ENCODE results near the gene CLIC1. TPM values are rescaled to one million over a fixed set of nuclear protein-coding genes. Genes with fewer than 3 reads are reported as not detected.

The CLIC1 gene
- total and polyA plus RNA-seq, 12 donors, result 109 to 426 (median 217) TPM

- TF ChIP-seq CTCF (IDR thresholded peaks at IDR 0.05), result no peak
- TF ChIP-seq POLR2A (IDR thresholded peaks at IDR 0.05), result no peak
- Histone ChIP-seq H3K4me3 (no peak overlapping the region), H3K27ac (no peak overlapping the region), H3K36me3 (replicated peaks in 1 of 2) (peaks cover 0 to 76% of the 10 kb centered on the region in 2 donors), H3K4me1 (replicated peaks in 1 of 2) (peaks cover 0 to 1% of the 10 kb centered on the region in 2 donors), H3K27me3 (no peaks in the 10 kb centered on the region), H3K9me3 (replicated peaks in 1 of 3) (no peaks in the 10 kb centered on the region)
- no peak for DNase-seq
- intact Hi-C loops (cut with DNase I), result no loop called here
- WGBS, 4 donors, result 82 to 94% (median 91%) methylated on average over 7 to 32 of the region's 32 CpGs
These were observed 46.0 kb upstream of the CLIC1 start for GRCh38 chr6:31782126-31782855.

- 79 to 96% (median 94%) methylated on average over 9 to 23 of the region's 23 CpGs for WGBS, 4 donors
- Histone ChIP-seq H3K4me1 (replicated peaks in 1 of 2) (peaks cover 6 to 8% of the 10 kb centered on the region in 2 donors), H3K27me3 (no peaks in the 10 kb centered on the region), H3K27ac (no peak overlapping the region), H3K9me3 (replicated peaks in 1 of 3) (no peaks in the 10 kb centered on the region), H3K4me3 (no peak overlapping the region), H3K36me3 (replicated peaks in 1 of 2) (peaks cover 0 to 74% of the 10 kb centered on the region in 2 donors)
- TF ChIP-seq CTCF (IDR thresholded peaks at IDR 0.05), result no peak
- TF ChIP-seq POLR2A (IDR thresholded peaks at IDR 0.05), result no peak
- DNase-seq, result no peak
- intact Hi-C loops (cut with DNase I), result no loop called here
These were observed 45.2 kb upstream of the CLIC1 start for GRCh38 chr6:31781244-31782125.

- no peaks in the 10 kb centered on the region for H3K27me3 ChIP-seq
- H3K9me3 ChIP-seq (replicated peaks in 1 of 3), result no peaks in the 10 kb centered on the region
- no peak overlapping the region for H3K4me3 ChIP-seq
- DNase-seq, result no peak
- peaks cover 6 to 8% of the 10 kb centered on the region in 2 donors for H3K4me1 ChIP-seq (replicated peaks in 1 of 2)
- H3K27ac ChIP-seq, result no peak overlapping the region
- peaks cover 0 to 74% of the 10 kb centered on the region in 2 donors for H3K36me3 ChIP-seq (replicated peaks in 1 of 2)
- intact Hi-C loops (cut with DNase I), result no loop called here
- no peak for TF ChIP-seq POLR2A (IDR thresholded peaks at IDR 0.05)
- no peak for TF ChIP-seq CTCF (IDR thresholded peaks at IDR 0.05)
- 89 to 95% (median 93%) methylated on average over 4 to 20 of the region's 20 CpGs for WGBS, 4 donors
These were observed 44.3 kb upstream of the CLIC1 start for GRCh38 chr6:31780507-31781243.

GRCh38 chr6:31779908-31780307 is 43.6 kb upstream of the CLIC1 start:
- DNase-seq, result no peak
- Histone ChIP-seq H3K27me3 (no peaks in the 10 kb centered on the region), H3K4me3 (no peak overlapping the region), H3K9me3 (replicated peaks in 1 of 3) (no peaks in the 10 kb centered on the region), H3K27ac (no peak overlapping the region), H3K36me3 (replicated peaks in 1 of 2) (peaks cover 0 to 66% of the 10 kb centered on the region in 2 donors), H3K4me1 (replicated peaks in 1 of 2) (peaks cover 6 to 8% of the 10 kb centered on the region in 2 donors)
- no peak for TF ChIP-seq CTCF (IDR thresholded peaks at IDR 0.05)
- no peak for TF ChIP-seq POLR2A (IDR thresholded peaks at IDR 0.05)
- 91 to 95% (median 94%) methylated on average over 3 to 10 of the region's 10 CpGs; no CpG with 5 or more reads in 1 of the 4 donors for WGBS, 4 donors
- intact Hi-C loops (cut with DNase I), result no loop called here
